22Rv1 (cell line): ENCODE measurements around the gene HGFAC.

Experiments used
- H3K27ac ChIP-seq: fragments of 450-650 bp; 2 replicates; pipeline ENCODE4 v1.5.1; 2017
- CTCF ChIP-seq: fragments of 450-650 bp; IDR thresholded peaks from 2 replicates; pipeline ENCODE4 v1.5.1; 2017; ENCODE audit warnings: mild to moderate bottlenecking
- ZFX ChIP-seq: fragments of 450-650 bp; IDR thresholded peaks from 2 replicates; pipeline ENCODE4 v1.6.1; 2017; ENCODE audit warnings: antibody characterized with exemption, borderline replicate concordance

HGFAC gene

GRCh38 chr4:3465698-3466671 lies 24.2 kb downstream of the HGFAC start:
- no peak overlapping the region for H3K27ac ChIP-seq
- TF ChIP-seq ZFX (no peak), CTCF (peak; percentile 28)

- no peak for TF ChIP-seq CTCF
- TF ChIP-seq ZFX, result no peak
Observed at GRCh38 chr4:3466691-3467600, 25.2 kb downstream of the HGFAC start.

GRCh38 chr4:3467601-3468031 lies 25.8 kb downstream of the HGFAC start:
- no peak for TF ChIP-seq CTCF
- TF ChIP-seq ZFX, result no peak

More at GRCh38 chr4:3466691-3467600, 25.2 kb downstream of the HGFAC start:
- no peak overlapping the region for H3K27ac ChIP-seq

GRCh38 chr4:3468154-3468553 lies 26.4 kb downstream of the HGFAC start:
- TF ChIP-seq ZFX, result no peak
- TF ChIP-seq CTCF, result no peak

More at GRCh38 chr4:3467601-3468031, 25.8 kb downstream of the HGFAC start:
- no peak overlapping the region for H3K27ac ChIP-seq

GRCh38 chr4:3468804-3469203 lies 27.0 kb downstream of the HGFAC start:
- no peak overlapping the region for H3K27ac ChIP-seq
- TF ChIP-seq ZFX (no peak), CTCF (no peak)

More at GRCh38 chr4:3468154-3468553, 26.4 kb downstream of the HGFAC start:
- no peak overlapping the region for H3K27ac ChIP-seq

- H3K27ac ChIP-seq, result no peak overlapping the region
- no peak for TF ChIP-seq CTCF
- TF ChIP-seq ZFX, result no peak
Observed at GRCh38 chr4:3469386-3470243, 27.8 kb downstream of the HGFAC start.
